SK-N-SH treated with all-trans-retinoic acid at 6 μM for 48 hours (cell line): ENCODE measurements around the gene PODXL.

ENCODE experiments used
- ARNTL ChIP-seq: fragments of 450-650 bp; formaldehyde crosslinking; IDR thresholded peaks from 2 replicates; pipeline ENCODE4 v1.5.0; 2020; ENCODE audit warnings: low read depth, mild to moderate bottlenecking, moderate library complexity, borderline replicate concordance
- BACH2 ChIP-seq: fragments of 250-450 bp; sonication (Bioruptor Pico); IDR thresholded peaks from 2 replicates; pipeline ENCODE4 v1.9.0; 2021; ENCODE audit warnings: mild to moderate bottlenecking, borderline replicate concordance
- CREB5 ChIP-seq: fragments of 250-450 bp; sonication (Bioruptor Pico); IDR thresholded peaks from 2 replicates; pipeline ENCODE4 v1.5.1; 2020; ENCODE audit warnings: low read depth, mild to moderate bottlenecking, moderate library complexity
- CSDC2 ChIP-seq: fragments of 250-450 bp; sonication (Bioruptor Pico); IDR thresholded peaks from 2 replicates; pipeline ENCODE4 v1.5.0; 2020; ENCODE audit warnings: mild to moderate bottlenecking, moderate library complexity
- CSRNP3 ChIP-seq: fragments of 250-450 bp; sonication (Bioruptor Pico); IDR thresholded peaks from 2 replicates; pipeline ENCODE4 v1.5.1; 2021; ENCODE audit warnings: mild to moderate bottlenecking, moderate library complexity
- GLIS3 ChIP-seq: fragments of 250-450 bp; sonication (Bioruptor Pico); IDR thresholded peaks from 2 replicates; pipeline ENCODE4 v1.5.0; 2020; ENCODE audit warnings: mild to moderate bottlenecking, moderate library complexity
- PATZ1 ChIP-seq: fragments of 250-450 bp; sonication (Bioruptor Pico); IDR thresholded peaks from 2 replicates; pipeline ENCODE4 v1.8.0; 2020; ENCODE audit warnings: mild to moderate bottlenecking, moderate library complexity, borderline replicate concordance
- POU6F1 ChIP-seq: fragments of 250-450 bp; sonication (Bioruptor Pico); IDR thresholded peaks from 2 replicates; pipeline ENCODE4 v1.8.0; 2021; ENCODE audit warnings: low read depth, mild to moderate bottlenecking, moderate library complexity, borderline replicate concordance
- PPARA ChIP-seq: fragments of 250-450 bp; sonication (Bioruptor Pico); IDR thresholded peaks from 2 replicates; pipeline ENCODE4 v1.5.0; 2020; ENCODE audit warnings: mild to moderate bottlenecking, borderline replicate concordance
- RARB ChIP-seq: fragments of 250-450 bp; sonication (Bioruptor Pico); IDR thresholded peaks from 2 replicates; pipeline ENCODE4 v1.8.0; 2021; ENCODE audit warnings: mild to moderate bottlenecking, moderate library complexity
- TCF4 ChIP-seq: fragments of 250-450 bp; sonication (Bioruptor Pico); IDR thresholded peaks from 2 replicates; pipeline ENCODE4 v1.8.0; 2021; ENCODE audit warnings: mild to moderate bottlenecking, moderate library complexity, borderline replicate concordance
- ZFP3 ChIP-seq: fragments of 250-450 bp; sonication (Bioruptor Pico); IDR thresholded peaks from 2 replicates; pipeline ENCODE4 v1.5.0; 2020; ENCODE audit warnings: mild to moderate bottlenecking, moderate library complexity
- ZFP30 ChIP-seq: fragments of 450-650 bp; formaldehyde crosslinking; IDR thresholded peaks from 2 replicates; pipeline ENCODE4 v1.5.0; 2022; ENCODE audit warnings: mild to moderate bottlenecking, moderate library complexity

GRCh38 chr7:131538071-131538812 is 18.2 kb downstream of the PODXL start:
- TF ChIP-seq ZFP30 (CRISPR knock-in tag), result no peak
- TF ChIP-seq GLIS3 (CRISPR knock-in tag), result no peak
- no peak for TF ChIP-seq TCF4 (CRISPR knock-in tag)
- no peak for TF ChIP-seq CSDC2 (CRISPR knock-in tag)
- no peak for TF ChIP-seq CSRNP3 (CRISPR knock-in tag)
- TF ChIP-seq ARNTL (CRISPR knock-in tag), result no peak
- TF ChIP-seq ZFP3 (CRISPR knock-in tag), result no peak
- TF ChIP-seq RARB (CRISPR knock-in tag), result no peak
- no peak for TF ChIP-seq BACH2
- TF ChIP-seq CREB5 (CRISPR knock-in tag), result no peak
- no peak for TF ChIP-seq POU6F1
- TF ChIP-seq PPARA, result no peak
- no peak for TF ChIP-seq PATZ1
